ENCODE measurements around the gene SOX6.

The SOX6 gene

GRCh38 chr11:15989685-15990084 lies 366.7 kb downstream of the SOX6 start:
- DNase-seq (ENCODE audit: low read depth) = no peak
- no peak for TF ChIP-seq CTCF (conservative IDR thresholded peaks at IDR 0.05; ENCODE audit: low read depth, low read length)
- no peak overlapping the region for H3K4me3 ChIP-seq (ENCODE audit: low read length)

- TF ChIP-seq CTCF (conservative IDR thresholded peaks at IDR 0.05; ENCODE audit: low read depth, low read length) = no peak
- no peak for DNase-seq (ENCODE audit: low read depth)
- no peak overlapping the region for H3K4me3 ChIP-seq (ENCODE audit: low read length)
Measured at GRCh38 chr11:15988693-15989231, 367.6 kb downstream of the SOX6 start.

- no peak overlapping the region for H3K4me3 ChIP-seq (ENCODE audit: low read length)
- no peak for TF ChIP-seq CTCF (conservative IDR thresholded peaks at IDR 0.05; ENCODE audit: low read depth, low read length)
- no peak for DNase-seq (ENCODE audit: low read depth)
Measured at GRCh38 chr11:15988016-15988550, 368.3 kb downstream of the SOX6 start.

- TF ChIP-seq CTCF (conservative IDR thresholded peaks at IDR 0.05; ENCODE audit: low read depth, low read length) = no peak
Measured at GRCh38 chr11:15987046-15987445, 369.3 kb downstream of the SOX6 start.

GRCh38 chr11:15985860-15986139 lies 370.5 kb downstream of the SOX6 start:
- no peak for DNase-seq (ENCODE audit: low read depth)
- no peak overlapping the region for H3K4me3 ChIP-seq (ENCODE audit: low read length)
- TF ChIP-seq CTCF (conservative IDR thresholded peaks at IDR 0.05; ENCODE audit: low read depth, low read length) = no peak

More at GRCh38 chr11:15987046-15987445, 369.3 kb downstream of the SOX6 start:
- DNase-seq (ENCODE audit: low read depth) = no peak
- H3K4me3 ChIP-seq (ENCODE audit: low read length) = no peak overlapping the region

- no peak for TF ChIP-seq CTCF (conservative IDR thresholded peaks at IDR 0.05; ENCODE audit: low read depth, low read length)
- no peak for DNase-seq (ENCODE audit: low read depth)
- no peak overlapping the region for H3K4me3 ChIP-seq (ENCODE audit: low read length)
Measured at GRCh38 chr11:15985127-15985859, 371.1 kb downstream of the SOX6 start.

- TF ChIP-seq CTCF (conservative IDR thresholded peaks at IDR 0.05; ENCODE audit: low read depth, low read length) = no peak
- DNase-seq (ENCODE audit: low read depth) = no peak
- no peak overlapping the region for H3K4me3 ChIP-seq (ENCODE audit: low read length)
Measured at GRCh38 chr11:15981292-15981691, 375.1 kb downstream of the SOX6 start.
